ENCODE data around the gene DNAH9.

GRCh38 chr17:11730747-11731146 is 132.5 kb downstream of the DNAH9 start:
- TF ChIP-seq CTCF (IDR thresholded peaks at IDR 0.05) (no peak), POLR2A (IDR thresholded peaks at IDR 0.05) (no peak)
